Measurements from ENCODE around the gene MAGEA8.

- TF ChIP-seq CTCF (conservative IDR thresholded peaks at IDR 0.05; ENCODE audit: low read length) (no peak), EZH2phosphoT487 (IDR thresholded peaks at IDR 0.05; ENCODE audit: borderline replicate concordance) (no peak)
These were observed 13.5 kb upstream of the MAGEA8 start for GRCh38 chrX:149867488-149867887.
